Adrenal gland (tissue), 12 donors: ENCODE data around the gene SRSF8. TPM values are rescaled to one million over a fixed set of nuclear protein-coding genes. Genes with fewer than 3 reads are reported as not detected.

Experiments used
- DNase-seq, 7 donors: peaks; one replicate each; pipeline ENCODE4 v3.0.0-alpha.2; 2019 to 2020
- H3K27ac ChIP-seq, 5 donors: fragments of 200-600 bp; sonication (generic) in 4 of 5; 1 replicate in 3 of 5; 2 replicates in 2 of 5; pipeline versions ENCODE4 v1.5.1 to v1.8.0; 2016 to 2020; ENCODE audit warnings: mild to moderate bottlenecking in 1 of 5
- H3K27me3 ChIP-seq: fragments of 200-600 bp; 2 replicates; pipeline ENCODE4 v1.8.0; 2021
- H3K36me3 ChIP-seq, 2 donors: fragments of 200-600 bp; replicated peaks in 1 of 2; 1 replicate in 1 of 2; 2 replicates in 1 of 2; pipeline versions ENCODE4 v1.5.1 to v1.8.0; 2018 to 2022
- H3K4me1 ChIP-seq, 2 donors: fragments of 200-600 bp; replicated peaks in 1 of 2; 1 replicate in 1 of 2; 2 replicates in 1 of 2; pipeline versions ENCODE4 v1.5.1 to v1.8.0; 2018 to 2021
- H3K4me3 ChIP-seq, 4 donors: fragments of 200-600 bp; sonication (generic) in 3 of 4; one replicate each; pipeline ENCODE4 v1.5.1; 2016 to 2018
- H3K9me3 ChIP-seq, 3 donors: fragments of 200-600 bp; sonication (generic) in 1 of 3; replicated peaks in 1 of 3; 1 replicate in 2 of 3; 2 replicates in 1 of 3; pipeline versions ENCODE4 v1.5.1 to v1.8.0; 2016 to 2021
- POLR2A ChIP-seq, 2 donors: fragments of 450-650 bp; IDR thresholded peaks; one replicate each; pipeline ENCODE4 v1.6.1; 2017; ENCODE audit warnings: antibody characterized with exemption in 2 of 2, mild to moderate bottlenecking in 2 of 2, moderate library complexity in 1 of 2
- WGBS, 4 donors: extraction: QIAGEN DNeasy Blood & Tissue Kit in 2 of 4; methylation state at CpG; one replicate each; pipeline versions ENCODE4 v1.1.5 to v1.1.7; 2013 to 2017; 5-methylcytosine and 5-hydroxymethylcytosine counted together
- intact Hi-C, 2 donors: fragments of 100-400 bp; cut with DNase I; formaldehyde crosslinking; loops; one replicate each; pipeline versions ENCODE4 v1.14.1 to v1.15.0; 2022 to 2023
- polyA plus RNA-seq, 3 donors: library from polyadenylated mRNA; stranded (reverse); fragments of 200-250 nt in 2 of 3; fragments of 350-450 nt in 1 of 3; fragmentation: Illumina TruSeq in 1 of 3; extraction: RNeasy Lipid Tissue Mini Kit (QIAGEN cat#74804) in 1 of 3; gene quantifications; one replicate each; pipeline ENCODE4 v1.2.3, GENCODE V29; 2013 to 2014
- total RNA-seq, 9 donors: library from RNA; depleted of rRNA in 4 of 9; stranded (reverse); fragments of >200 nt in 4 of 9; fragments of 120-200 nt in 1 of 9; fragmentation: NEBNext Ultra II Directional in 1 of 9; extraction: Animal tissue kit (Norgen Biotek cat#: 25700) in 1 of 9; gene quantifications; one replicate each; pipeline versions ENCODE4 v1.1.0 to v1.2.4, GENCODE V29; 2013 to 2023
- TF ChIP-seq, protein P1 (sequence below), 6 experiments: fragments of 450-650 bp in 4 of 6; fragments of 200-600 bp in 2 of 6; sonication (generic) in 1 of 6; IDR thresholded peaks; 1 replicate in 5 of 6; 2 replicates in 1 of 6; pipeline versions ENCODE4 v1.5.1 to v1.8.0; 2016 to 2021; ENCODE audit warnings: antibody characterized with exemption in 6 of 6, mild to moderate bottlenecking in 2 of 6, moderate library complexity in 1 of 6
- donor health status: healthy with polysubstance abuse.
- donor health status: Bipolar disorder and iron deficiency.
- donor health status: DM: yes; HTN: yes; CAD: no.
- donor health status: DM: no; HTN: no; CAD: no.
- donor health status: DM: no; HTN: no; CAD: no.
- donor health status: DM: yes; HTN: yes; CAD: no.

Gene SRSF8
- total and polyA plus RNA-seq, 12 donors, result 20.0 to 60.4 (median 43.6) TPM

DNA sequence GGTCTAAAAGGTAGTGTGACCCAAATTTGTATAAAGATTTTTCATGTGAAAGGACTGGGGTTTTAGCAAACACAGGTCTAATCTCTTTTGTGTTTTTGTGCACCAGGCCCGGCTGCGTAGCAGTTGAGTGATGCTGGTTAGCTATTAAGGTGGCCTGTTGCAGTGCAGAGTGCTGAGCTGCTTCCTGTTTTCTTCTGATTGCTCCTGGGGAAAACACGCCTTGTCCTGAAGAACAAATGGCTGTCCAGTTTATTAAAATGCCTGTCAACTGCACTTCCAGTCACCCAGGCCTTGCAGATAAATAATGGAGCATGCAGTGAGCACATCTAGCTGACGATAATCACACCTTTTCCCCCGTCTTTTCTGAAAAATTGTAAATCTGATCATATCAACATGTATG, 1.8 kb downstream of the SRSF8 start:
- DNase-seq, result peak; percentile 78 to 96 (median 90)

DNA sequence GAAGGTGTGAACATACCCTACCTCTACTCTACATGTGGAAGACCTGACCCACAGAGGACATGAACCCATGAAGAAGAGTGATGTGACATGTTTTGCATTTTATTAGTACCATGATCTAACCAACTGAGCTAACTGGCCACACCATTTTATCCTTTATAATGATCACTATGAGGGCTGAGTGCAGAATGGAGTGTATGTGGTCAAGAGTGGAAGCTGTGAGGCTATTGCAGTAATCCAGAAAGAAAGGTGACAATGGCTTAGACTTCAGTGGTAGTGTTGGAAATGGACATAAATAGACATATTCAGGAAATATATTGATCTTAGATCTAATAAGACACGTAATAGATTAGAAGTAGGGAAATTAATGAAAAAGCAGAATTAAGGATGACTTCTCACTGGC, 3.8 kb downstream of the SRSF8 start:
- 94 to 96% (median 95%) methylated on average over 1 of the region's 1 CpG for WGBS, 4 donors
- intact Hi-C loops, result loop anchor here in 1 of 2 donors (5.0 kb wide), 1 partner anchor 77 kb away; no protein-coding TSS in a partner anchor
- H3K36me3 ChIP-seq, result no peaks in the 10 kb centered on the region
- no peak overlapping the region for H3K27ac ChIP-seq
- H3K4me3 ChIP-seq, result no peak overlapping the region
- no peak for DNase-seq
- TF ChIP-seq, protein P1, sequence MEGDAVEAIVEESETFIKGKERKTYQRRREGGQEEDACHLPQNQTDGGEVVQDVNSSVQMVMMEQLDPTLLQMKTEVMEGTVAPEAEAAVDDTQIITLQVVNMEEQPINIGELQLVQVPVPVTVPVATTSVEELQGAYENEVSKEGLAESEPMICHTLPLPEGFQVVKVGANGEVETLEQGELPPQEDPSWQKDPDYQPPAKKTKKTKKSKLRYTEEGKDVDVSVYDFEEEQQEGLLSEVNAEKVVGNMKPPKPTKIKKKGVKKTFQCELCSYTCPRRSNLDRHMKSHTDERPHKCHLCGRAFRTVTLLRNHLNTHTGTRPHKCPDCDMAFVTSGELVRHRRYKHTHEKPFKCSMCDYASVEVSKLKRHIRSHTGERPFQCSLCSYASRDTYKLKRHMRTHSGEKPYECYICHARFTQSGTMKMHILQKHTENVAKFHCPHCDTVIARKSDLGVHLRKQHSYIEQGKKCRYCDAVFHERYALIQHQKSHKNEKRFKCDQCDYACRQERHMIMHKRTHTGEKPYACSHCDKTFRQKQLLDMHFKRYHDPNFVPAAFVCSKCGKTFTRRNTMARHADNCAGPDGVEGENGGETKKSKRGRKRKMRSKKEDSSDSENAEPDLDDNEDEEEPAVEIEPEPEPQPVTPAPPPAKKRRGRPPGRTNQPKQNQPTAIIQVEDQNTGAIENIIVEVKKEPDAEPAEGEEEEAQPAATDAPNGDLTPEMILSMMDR (IDR thresholded peaks at IDR 0.05), result no peak
- TF ChIP-seq POLR2A (IDR thresholded peaks at IDR 0.05), result no peak
- no peaks in the 10 kb centered on the region for H3K27me3 ChIP-seq
- H3K9me3 ChIP-seq, result no peaks in the 10 kb centered on the region
- H3K4me1 ChIP-seq, result peaks cover 10 to 30% of the 10 kb centered on the region in 2 donors

More for the DNA sequence above, 1.8 kb downstream of the SRSF8 start:
- TF ChIP-seq, protein P1 (IDR thresholded peaks at IDR 0.05), result no peak
- peak; percentile 70 to 93 for TF ChIP-seq POLR2A (IDR thresholded peaks at IDR 0.05)
- H3K4me3 ChIP-seq, result peak overlapping the region in 2 of 4 donors; percentile 78 to 99
- peak overlapping the region in 4 of 5 donors; percentile 97 to 99 (median 98) for H3K27ac ChIP-seq
- intact Hi-C loops, result no loop called here
- no peaks in the 10 kb centered on the region for H3K27me3 ChIP-seq
- 1 to 3% (median 2%) methylated on average over 5 of the region's 5 CpGs for WGBS, 4 donors
- H3K9me3 ChIP-seq, result no peaks in the 10 kb centered on the region
- peaks cover 0 to 18% of the 10 kb centered on the region in 2 donors for H3K4me1 ChIP-seq
- no peaks in the 10 kb centered on the region for H3K36me3 ChIP-seq

DNA sequence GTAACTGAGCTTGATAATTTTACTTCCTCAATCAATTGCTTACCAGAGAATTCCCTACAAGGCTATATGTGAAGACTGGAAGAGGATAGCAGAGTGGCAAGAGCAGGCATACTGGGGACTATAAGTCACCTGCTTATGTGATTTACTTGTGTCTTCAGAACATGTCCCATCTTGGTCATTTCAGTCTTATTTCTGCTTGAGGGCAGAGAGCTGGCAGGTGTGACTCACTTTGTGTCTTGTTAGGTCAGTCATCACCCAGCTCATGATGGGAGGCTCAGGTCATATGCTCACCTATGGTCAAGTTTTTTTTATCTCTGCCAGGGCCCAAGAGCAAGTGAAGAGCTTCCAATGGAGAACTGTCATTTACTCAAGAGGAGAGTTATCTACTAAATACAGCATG, 6.2 kb downstream of the SRSF8 start:
- H3K27ac ChIP-seq, result no peak overlapping the region
- H3K4me1 ChIP-seq, result peaks cover 12 to 41% of the 10 kb centered on the region in 2 donors
- H3K36me3 ChIP-seq, result no peaks in the 10 kb centered on the region
- DNase-seq, result no peak
- TF ChIP-seq POLR2A (IDR thresholded peaks at IDR 0.05), result no peak
- TF ChIP-seq, protein P1 (IDR thresholded peaks at IDR 0.05), result no peak
- intact Hi-C loops, result loop anchor here in 1 of 2 donors (5.0 kb wide), 1 partner anchor 74 kb away; no protein-coding TSS in a partner anchor
- no peaks in the 10 kb centered on the region for H3K27me3 ChIP-seq
- H3K9me3 ChIP-seq, result no peaks in the 10 kb centered on the region
- H3K4me3 ChIP-seq, result no peak overlapping the region

DNA sequence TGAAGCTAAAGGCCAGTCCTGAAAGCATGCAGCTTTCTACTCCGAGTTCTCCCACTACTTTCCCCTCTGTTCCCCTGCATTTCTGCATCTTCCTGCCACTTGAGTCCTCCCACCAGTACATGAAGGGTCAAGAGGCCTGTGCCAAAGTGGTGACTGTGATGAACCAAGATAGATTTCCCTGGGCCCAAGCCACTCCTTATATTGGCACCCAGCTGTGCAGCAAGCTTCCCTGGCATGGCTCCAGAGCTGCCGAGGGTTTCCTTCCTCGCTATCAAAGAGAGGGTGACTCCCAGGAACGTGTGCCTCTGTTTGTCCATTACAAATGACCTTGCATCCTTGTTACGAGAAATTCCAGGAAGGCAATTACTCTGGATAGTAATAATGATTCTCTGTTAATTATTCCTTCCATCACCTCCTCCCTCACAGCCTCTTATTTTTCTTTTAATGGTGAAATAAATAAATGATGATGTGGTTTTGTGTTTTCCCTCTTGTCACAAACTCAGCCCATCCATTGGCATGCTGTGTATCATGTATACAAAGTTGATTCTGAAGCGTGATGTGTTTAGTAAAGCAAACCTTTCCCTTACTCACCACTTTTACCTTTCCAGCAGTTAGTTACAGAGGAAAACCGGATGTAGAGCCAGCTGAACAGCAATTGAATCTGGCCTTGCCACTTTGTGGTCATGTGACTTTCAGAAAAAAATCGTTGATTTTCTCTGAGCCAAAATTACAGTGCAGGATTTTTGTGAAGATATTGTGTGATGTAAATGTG, 8.3 kb downstream of the SRSF8 start:
- Histone ChIP-seq H3K27ac (peak overlapping the region in 3 of 5 donors; percentile 13 to 64 (median 52)), H3K27me3 (no peaks in the 10 kb centered on the region), H3K36me3 (no peaks in the 10 kb centered on the region), H3K4me3 (no peak overlapping the region), H3K9me3 (no peaks in the 10 kb centered on the region), H3K4me1 (peaks cover 12 to 28% of the 10 kb centered on the region in 2 donors)
- TF ChIP-seq, protein P1 (IDR thresholded peaks at IDR 0.05), result no peak
- no peak for TF ChIP-seq POLR2A (IDR thresholded peaks at IDR 0.05)
- intact Hi-C loops, result loop anchor here in 1 of 2 donors (5.0 kb wide), 1 partner anchor 72 kb away; no protein-coding TSS in a partner anchor
- WGBS, 4 donors, result 20 to 27% (median 22%) methylated on average over 8 of the region's 8 CpGs
- peak; percentile 59 to 93 (median 90) for DNase-seq
